GM19099 (cell line): ENCODE data around the gene SLC25A1.

Experiments
- POLR2A ChIP-seq: IDR thresholded peaks from 3 replicates; pipeline ENCODE4 v1.6.1; 2011; ENCODE audit warnings: low read depth; ENCODE audit not compliant: insufficient read length; ENCODE audit errors: extremely low read depth

SLC25A1 gene

DNA sequence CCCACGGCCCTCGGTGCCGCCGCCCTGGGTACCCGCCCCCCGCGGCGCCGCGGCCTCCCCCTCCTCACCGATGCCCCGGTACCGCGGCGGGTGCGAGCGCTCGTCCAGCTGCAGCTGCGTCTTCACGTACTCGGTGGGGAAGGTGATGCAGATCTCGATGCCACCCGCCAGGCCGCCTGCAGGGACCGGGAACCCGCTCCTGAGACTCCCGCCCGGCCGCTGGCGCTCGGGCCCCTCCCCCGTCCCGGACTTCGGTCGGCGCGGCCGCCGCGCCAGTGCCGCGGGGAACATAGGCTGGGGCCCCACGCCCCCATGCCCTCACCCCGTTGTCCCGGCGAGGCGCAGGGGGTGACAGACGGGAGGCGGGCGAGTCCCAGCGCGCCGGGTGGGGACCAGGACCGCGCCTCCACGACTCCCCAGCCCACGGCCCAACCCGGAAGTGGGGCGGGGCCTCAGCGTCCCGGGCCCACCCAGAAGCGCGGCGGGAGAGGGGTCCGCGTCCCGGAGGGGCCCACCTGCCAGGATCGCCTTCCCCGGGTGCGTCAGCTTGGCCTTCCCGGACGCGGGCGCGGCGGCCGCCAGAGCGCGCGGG, 375 bp downstream of the SLC25A1 start:
- TF ChIP-seq POLR2A: no peak

DNA sequence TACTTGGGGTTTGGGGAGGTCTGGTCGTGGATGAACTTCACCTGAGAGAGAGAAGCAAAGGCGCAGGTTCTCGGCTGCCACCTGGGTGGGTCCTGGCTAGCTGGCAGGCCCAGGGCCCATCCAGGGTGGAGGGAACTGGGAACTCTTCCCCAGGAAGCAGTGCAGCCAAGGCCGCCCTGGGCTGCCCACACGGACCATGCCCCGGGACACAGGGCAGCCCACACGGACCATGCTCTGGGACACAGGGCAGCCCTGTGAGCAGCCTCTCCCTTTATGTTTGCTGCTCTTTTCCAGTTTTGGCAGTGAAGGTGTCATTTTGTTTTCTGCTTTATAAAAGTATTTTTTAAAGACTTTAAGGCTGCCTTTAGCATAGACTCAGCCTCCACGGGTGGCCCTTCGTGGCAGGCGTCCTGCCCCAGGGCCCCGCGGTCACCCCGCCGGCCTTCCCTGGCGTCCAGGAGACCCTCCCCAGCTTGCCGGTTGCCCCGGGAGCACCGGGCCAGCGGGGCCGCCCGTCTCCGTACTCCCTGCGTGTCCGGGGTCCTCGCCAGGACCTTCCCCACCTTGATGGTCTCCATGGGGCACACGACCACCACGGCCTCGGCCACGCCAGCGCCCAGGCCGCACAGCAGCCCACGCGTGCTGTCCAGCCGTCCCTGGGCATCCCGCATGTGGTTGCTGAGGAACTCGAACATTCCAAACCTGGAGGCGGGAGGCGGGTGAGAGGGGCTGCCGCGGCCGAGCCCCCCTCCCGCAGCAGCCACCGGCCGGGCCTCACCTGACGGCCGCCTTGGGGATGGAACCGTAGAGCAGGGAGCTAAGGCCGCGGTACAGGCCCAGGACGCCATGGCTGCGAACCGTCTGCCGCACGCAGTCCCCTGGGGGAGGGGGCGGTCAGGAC, 1.1 kb downstream of the SLC25A1 start:
- TF ChIP-seq POLR2A: no peak

GRCh38 chr22:19176732-19177131, 1.8 kb downstream of the SLC25A1 start:
- TF ChIP-seq POLR2A: no peak

DNA sequence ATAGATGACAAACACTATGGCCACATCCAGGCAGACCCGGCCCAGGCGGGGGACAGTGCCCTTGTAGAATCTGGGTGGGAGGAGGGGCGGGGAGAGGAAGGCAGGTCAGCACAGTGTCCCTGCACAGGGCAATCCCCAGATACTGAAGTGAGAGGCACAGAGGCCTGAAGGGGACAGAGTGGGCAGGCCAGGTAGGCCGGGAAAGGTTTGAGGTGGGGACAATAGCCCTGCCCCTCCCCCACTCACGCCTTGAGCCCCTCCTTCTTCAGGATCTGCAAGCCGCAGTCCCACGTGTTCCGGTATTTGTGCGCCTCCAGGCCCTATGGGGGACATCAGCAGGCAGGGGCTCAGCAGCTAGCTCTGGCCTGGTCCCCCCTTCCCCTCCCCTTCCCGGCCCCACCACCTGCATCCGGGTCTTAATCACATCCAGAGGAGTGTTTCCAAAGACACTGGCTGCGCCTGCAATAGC, 2.3 kb downstream of the SLC25A1 start:
- TF ChIP-seq POLR2A: no peak

DNA sequence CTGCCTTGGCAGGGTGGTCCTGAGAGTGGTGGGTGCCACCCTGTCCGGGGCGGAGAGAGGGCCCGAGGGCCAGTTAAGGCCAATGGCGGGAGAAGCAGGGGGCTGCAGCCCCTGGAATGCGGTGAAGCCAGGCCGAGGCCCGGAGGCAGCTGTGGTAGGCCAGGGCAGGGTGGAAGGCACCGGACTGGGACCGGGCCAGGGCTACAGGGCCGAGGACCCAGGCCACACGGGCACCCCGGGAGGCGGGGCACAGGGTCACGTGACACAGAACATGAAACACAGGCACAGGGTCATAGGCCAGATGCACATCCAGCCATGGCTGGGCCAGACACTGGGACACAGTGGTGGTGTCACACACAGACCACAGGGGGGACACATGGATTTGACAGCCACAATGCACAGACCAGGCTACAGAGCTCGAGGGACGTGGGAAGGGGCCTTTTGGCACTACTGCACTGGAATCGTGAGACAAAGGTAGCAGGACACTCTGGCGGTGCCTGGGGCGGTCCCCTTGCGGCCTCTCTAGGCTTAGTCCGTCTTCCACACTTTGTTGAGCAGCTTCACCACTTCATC, 2.8 kb downstream of the SLC25A1 start:
- no peak for TF ChIP-seq POLR2A

- no peak for TF ChIP-seq POLR2A
Observed at GRCh38 chr22:19175026-19175601, 3.4 kb downstream of the SLC25A1 start.

DNA sequence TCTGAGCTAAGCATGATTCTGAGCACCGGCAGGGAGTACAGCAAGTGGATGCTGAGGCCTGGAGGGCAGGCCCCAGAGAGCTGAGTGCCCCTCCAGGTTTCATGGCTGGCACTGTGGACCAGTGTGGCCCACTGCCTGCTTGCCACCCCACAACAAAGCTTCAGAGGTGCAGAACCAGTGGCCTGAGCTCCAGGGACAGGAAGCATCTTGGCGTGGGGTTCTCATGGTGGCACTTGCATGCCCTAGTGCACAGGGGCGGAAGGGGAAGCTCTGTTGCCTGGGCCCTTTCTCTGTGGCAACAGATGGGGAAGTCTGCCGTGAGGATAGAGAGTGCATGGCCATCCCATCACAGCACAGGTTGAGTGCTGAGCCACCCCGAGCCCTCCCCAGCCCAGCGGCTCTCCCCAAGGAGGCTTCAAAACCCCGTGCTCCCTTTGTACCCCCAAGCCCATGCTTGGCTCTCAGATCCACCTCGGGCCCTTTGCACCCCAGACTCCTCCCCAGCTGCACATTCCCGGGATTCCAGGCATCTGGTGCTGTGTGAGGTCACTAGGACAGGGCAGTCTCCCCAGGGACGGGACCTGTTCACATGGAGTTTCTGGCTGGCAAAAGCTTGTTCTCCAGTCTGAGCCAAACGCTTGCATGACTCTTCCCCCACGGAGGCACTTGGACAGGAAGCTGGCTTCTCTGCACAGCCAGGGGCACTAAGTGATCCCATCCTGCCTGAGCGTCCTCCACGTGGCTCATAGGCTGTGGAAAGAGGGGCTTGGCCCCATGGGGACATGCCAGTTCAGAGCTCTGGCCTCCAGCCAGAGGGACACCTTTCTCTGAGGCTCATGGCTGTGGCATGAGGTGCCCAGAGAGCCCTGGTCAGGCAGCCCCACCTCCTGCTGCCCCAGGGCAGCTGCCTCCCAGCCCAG, 4.2 kb downstream of the SLC25A1 start:
- no peak for TF ChIP-seq POLR2A

DNA sequence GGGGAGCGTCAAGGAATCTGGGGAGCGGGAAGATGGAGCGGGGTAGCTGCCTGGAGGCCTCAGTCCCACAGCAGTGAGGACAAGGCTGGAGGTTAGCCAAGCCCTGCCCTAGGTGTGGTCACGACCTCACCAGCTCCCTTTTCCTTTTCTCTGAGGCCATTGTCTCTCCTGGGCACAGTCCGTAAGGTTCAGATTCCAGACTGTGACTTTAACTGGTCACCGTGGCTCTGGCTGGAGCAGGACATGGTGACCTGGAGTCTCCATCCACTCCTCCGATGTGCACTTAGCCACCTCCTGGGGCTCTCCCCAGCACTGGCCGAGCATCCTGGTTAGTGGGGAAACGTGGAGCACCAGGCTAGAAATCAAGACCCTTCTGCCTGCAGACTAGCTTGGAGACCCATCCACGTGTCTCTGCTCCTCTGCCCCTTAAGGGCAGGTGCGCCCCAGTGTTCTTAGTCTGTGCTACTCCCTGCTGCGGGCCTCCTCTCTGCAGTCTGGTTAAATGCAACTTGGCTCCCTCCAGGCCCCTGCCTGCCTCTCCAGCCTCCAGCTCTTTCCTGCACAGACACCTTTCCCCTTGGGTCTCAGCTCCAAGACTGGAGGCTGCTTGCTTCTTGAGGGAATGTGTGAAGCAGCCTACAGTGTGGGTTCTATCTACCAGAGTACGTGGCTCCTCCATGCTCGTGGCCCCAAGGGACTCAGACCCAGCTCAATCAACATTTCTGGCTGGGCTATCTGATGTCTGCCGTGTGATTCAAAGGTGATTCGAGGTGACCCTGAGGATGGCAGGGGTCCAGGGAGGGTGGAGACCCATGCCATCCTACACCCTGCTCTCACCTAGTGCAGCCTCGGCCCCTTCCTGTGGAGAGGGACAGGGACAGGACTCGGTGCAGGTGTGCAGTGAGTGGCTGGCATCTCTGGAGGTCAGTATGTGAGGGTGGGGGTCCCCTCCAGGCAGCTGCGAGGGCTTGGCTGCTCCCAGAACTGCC, 5.2 kb downstream of the SLC25A1 start:
- TF ChIP-seq POLR2A: no peak

GRCh38 chr22:19172213-19173046, 6.1 kb downstream of the SLC25A1 start:
- no peak for TF ChIP-seq POLR2A

- no peak for TF ChIP-seq POLR2A
Observed at GRCh38 chr22:19169947-19170318, 8.6 kb downstream of the SLC25A1 start.

DNA sequence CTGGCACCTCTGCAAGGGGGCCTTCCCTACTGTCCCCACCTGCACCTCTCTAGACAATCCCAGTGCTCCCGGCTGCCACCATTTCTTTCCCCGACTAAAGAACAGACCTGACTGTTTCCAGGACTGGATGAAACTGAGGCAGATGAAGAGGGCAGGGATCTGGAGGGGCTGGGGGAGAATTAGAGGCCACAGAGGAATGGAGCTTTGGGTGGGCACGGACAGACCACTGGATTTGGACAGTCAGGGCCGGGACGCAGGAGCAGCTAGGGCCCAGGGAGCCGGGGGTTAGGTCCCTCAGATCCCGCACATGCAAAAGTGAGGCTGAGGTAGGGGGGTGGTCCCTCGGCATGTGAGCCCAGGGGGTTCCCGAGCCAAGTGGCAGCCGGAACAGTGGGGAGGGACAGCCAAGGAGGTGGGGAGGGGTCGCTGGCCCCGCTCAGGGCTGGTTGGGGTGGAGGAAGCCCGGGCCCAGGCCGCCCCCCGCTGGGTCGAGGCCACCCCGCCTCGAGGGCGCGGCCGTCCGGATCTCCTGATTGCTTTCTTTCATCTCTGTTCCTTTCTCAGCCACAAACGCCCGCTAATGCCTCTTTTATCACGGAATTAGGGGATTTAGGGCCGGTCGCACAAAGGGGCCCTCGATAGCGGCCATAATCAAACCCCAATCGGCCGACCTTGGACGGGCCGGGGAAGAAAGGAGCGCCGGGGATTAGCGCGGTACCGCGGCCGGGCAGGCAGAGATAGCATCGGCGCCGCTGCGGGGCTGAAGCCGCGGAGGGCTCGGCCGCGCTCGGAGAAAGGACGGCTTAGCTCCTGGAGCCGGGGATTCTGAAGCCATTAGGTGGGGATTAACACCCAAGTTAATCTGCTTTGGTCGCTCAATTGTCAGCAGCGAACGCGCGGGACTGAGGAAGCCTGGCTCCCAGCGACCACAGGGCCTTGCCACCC, 9.3 kb downstream of the SLC25A1 start:
- no peak for TF ChIP-seq POLR2A

DNA sequence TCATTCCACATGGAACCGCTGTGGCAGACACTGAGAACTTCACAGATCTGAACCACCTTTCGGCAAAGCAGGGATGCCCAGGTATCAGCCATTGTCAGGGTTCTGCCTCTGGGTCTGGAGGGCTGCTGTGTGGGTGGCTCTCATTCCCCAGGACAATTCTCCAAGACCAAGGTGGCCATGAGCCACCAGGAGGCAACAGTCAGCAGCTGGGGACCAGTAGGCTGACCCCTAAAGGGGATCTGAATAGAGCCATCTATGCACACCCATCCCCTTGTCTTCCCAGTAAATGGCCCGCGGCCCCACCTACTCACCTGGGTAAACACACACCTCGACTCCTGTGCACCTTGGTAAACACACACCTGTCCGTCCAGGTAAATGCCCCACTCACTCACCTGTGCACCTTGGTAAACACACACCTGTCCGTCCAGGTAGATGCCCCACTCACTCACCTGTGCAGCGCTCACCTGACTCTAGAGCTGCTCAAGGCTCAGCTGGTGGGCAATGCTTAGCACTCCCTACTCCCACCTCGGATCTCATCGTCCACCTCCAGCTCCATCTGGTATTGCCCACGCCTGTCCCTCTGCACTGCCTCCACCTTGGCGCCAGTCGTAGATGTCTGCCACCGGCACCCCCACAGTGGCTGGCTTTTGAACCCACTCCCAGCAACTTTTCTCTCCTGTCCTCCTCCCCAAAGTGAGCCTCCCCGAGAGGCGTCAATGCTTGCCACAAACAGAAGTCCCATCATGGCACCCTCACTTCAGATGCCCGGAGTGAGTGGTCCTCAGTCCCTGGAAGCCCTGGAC, 10.2 kb downstream of the SLC25A1 start:
- TF ChIP-seq POLR2A: no peak
